GM12891 (cell line): ENCODE data around the gene HSD11B1.
A peak's percentile ranks its signal among the peaks of the same experiment; 100 is the strongest.
"Not testable (repeated sequence)": the region's sequence is repeated elsewhere in the genome, so short reads cannot be mapped to it uniquely, and the experiment has no call there.

ENCODE experiments used
- DNase-seq: peaks from one replicate; pipeline ENCODE4 v3.0.0; 2011; ENCODE audit warnings: low spot score; ENCODE audit not compliant: insufficient read length
- FAIRE-seq: peaks from 2 replicates; lab custom pipeline; 2011; peaks lifted over from hg19 to GRCh38; lab: Jason Lieb, UNC
- PAX5 ChIP-seq: IDR thresholded peaks from 2 replicates; pipeline ENCODE4 v1.6.1; 2011; ENCODE audit warnings: low read length, moderate library complexity, mild to moderate bottlenecking; ENCODE audit not compliant: insufficient read depth, severe bottlenecking
- POLR2A ChIP-seq: IDR thresholded peaks from 2 replicates; pipeline ENCODE4 v1.6.1; 2011; ENCODE audit warnings: low read depth, low read length, control low read depth
- POLR2AphosphoS5 ChIP-seq: IDR thresholded peaks from 2 replicates; pipeline ENCODE4 v1.6.1; 2011; ENCODE audit warnings: low read depth, low read length, control low read depth
- POU2F2 ChIP-seq: IDR thresholded peaks from 2 replicates; pipeline ENCODE4 v1.6.1; 2011; ENCODE audit warnings: low read depth, mild to moderate bottlenecking, control low read depth, low read length, moderate library complexity
- SPI1 ChIP-seq: IDR thresholded peaks from 2 replicates; pipeline ENCODE4 v1.6.1; 2011; ENCODE audit warnings: low read depth, low read length, control low read depth
- TAF1 ChIP-seq: IDR thresholded peaks from 2 replicates; pipeline ENCODE4 v1.6.1; 2011; ENCODE audit warnings: low read depth, low read length, control low read depth

The HSD11B1 gene

DNA sequence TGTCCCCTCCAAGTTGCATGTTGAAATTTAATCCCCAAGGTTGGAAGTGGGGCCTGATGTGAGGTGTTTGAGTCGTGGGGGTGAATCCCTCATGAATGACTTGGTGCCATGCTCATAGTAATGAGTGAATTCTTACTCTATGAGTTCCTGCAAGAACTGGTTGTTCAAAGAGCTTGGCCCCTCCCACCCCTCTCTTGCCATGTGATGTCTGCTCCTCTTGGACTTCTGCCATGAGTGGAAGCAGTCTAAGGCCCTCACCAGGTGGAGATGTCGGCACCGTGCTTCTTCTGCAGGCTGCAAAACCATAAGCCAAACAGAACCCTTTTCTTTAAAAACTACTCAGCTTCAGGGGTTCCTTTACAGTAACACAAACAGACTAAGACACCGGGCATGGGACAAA is 15.2 kb upstream of the HSD11B1 start:
- TF ChIP-seq SPI1 (no peak), POLR2A (no peak), PAX5 (no peak), POLR2AphosphoS5 (no peak), TAF1 (no peak), POU2F2 (no peak)
- DNase-seq (no peak), FAIRE-seq (no peak)

DNA sequence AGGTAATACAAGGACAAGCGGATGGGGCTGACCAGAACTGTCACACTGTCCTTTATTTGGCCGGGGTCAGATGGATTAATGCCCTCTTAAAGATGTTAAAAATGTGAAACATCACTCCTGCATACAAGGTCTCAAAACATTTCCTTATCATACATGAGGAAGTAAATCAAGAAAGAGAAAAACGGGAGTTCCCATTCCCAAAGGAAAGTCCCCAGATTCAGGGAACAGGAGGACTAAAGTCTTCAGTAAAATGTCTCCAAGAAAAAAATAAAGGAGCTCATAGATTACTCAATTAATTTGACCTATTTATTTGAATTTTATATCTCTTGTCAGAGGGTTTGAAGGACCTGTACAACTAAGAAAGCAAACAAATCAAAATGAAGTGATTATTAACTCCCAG is 13.4 kb upstream of the HSD11B1 start:
- DNase-seq, result no peak
- TF ChIP-seq POLR2AphosphoS5 (no peak), SPI1 (no peak), POLR2A (no peak), TAF1 (no peak), PAX5 (no peak), POU2F2 (no peak)
- no peak for FAIRE-seq

DNA sequence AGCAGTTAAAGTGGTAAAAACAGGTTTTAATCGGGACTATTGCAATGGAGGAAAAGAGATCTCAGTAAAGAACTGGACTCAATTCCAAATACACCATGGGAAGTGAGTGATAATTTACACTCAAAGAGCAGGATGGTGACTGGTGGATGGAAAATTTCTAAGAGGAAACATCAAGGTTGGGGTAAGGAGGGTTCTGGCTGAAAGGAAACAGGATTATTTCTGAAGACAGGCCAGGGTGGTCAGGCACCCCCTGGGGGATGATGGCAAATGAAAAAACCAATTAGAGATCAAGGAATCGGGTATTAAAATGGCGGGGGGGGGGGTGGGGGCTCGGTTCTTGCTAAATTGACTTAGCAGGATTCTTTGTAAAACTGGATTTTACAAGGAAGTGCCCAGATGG is 12.3 kb upstream of the HSD11B1 start:
- FAIRE-seq (no peak), DNase-seq (no peak)

DNA sequence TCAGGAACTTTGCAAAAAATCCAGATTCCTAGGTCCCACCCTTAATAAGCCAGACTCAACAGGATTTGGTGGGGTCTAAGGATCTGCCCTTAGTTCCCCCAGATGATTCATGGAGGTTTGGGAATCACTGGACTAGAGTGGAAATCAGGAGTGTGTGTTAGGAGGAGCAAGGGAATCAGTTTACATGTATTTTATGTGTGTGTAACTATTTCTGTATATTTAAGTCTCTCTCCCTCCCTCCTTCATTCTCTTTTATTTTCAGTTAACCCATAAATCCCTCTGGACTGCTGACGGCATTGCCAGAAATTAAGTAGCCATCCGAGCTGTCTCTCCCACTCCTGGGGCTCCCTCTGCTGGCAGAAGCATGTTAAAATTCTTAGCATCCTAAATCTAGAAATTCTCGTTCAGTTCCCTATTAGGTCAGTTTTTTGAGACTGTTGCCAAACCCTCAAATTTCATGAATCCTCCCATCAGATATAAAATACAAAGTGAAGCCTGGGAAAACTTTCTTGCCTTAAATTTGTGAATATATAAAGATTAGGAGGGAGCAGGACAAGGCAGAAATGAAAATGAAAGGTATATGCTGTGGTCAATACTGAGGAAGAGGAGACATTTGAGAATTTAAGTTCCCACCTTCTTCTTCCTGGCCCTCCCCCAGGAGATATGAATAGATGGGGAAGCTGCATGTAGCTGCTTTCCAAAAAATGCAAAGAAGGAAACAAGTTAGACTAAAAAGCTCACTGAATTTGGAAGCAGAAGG is 11.7 kb upstream of the HSD11B1 start:
- TF ChIP-seq SPI1, result peak; percentile 29; the same call in 1 of the 2 replicates
- no peak for TF ChIP-seq POLR2A
- TF ChIP-seq PAX5, result no peak
- FAIRE-seq (no peak), DNase-seq (no peak)

More for the DNA sequence above, 12.3 kb upstream of the HSD11B1 start:
- no peak for TF ChIP-seq POLR2A
- no peak for TF ChIP-seq PAX5
- TF ChIP-seq TAF1, result no peak
- TF ChIP-seq SPI1, result no peak
- no peak for TF ChIP-seq POU2F2
- no peak for TF ChIP-seq POLR2AphosphoS5

DNA sequence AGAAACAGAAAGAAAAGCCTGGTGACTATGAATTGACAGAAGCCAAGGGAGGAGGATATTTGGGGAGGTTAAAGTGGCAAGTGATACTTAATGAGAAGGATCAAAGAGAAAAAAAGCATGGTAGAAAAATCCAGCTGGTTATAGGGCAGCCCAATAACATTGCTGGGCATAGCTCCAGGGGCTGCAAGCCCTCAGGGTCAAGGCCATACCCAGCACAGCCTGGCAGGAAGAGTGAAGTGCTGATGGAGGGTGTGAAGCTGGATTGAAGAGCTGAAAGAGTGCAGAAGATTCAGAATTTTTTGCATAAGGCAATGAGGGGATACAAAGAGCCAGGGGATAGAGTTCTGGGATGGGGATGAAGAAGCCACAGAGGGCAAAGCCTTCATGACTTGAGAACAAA is 8.0 kb upstream of the HSD11B1 start:
- FAIRE-seq (no peak), DNase-seq (no peak)

DNA sequence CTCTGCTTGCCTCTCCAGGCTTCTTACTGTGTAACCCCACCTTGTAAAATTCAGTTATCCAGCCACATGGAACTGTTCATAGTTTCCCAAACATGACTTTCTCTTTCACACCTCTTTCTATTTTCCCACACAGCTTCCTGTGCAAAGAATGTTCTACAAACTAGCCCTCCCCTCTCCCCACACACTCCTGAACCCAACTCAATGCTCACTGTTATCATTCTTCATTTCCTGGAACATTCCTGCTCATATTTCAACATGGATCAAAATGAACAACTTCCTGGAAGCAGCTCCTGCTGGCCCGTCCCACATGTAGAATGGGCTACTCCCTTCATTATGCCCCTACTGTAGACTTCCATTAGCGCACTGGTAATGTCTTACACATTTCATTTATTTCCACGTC is 7.5 kb upstream of the HSD11B1 start:
- no peak for TF ChIP-seq SPI1
- TF ChIP-seq PAX5, result no peak
- no peak for TF ChIP-seq POLR2A
- TF ChIP-seq POLR2AphosphoS5, result no peak
- no peak for TF ChIP-seq POU2F2
- no peak for TF ChIP-seq TAF1
- no peak for FAIRE-seq
- no peak for DNase-seq

More for the DNA sequence above, 8.0 kb upstream of the HSD11B1 start:
- no peak for TF ChIP-seq TAF1

DNA sequence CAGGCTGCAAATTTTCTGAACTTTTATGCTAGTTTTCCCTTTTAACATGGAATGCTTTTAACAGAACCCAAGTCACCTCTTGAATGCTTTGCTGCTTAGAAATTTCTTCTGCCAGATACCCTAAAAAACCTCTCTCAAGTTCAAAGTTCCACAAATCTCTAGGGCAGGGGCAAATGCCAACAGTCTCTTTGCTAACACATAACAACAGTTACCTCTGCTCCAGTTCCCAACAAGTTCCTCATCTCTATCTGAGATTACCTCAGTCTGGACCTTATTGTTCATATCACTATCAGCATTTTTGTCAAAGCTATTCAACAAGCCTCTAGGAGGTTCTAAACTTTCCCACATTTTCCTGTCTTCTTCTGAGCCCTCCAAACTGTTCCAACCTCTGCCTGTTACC is 4.0 kb upstream of the HSD11B1 start:
- FAIRE-seq, DNase-seq: not testable (repeated sequence)

DNA sequence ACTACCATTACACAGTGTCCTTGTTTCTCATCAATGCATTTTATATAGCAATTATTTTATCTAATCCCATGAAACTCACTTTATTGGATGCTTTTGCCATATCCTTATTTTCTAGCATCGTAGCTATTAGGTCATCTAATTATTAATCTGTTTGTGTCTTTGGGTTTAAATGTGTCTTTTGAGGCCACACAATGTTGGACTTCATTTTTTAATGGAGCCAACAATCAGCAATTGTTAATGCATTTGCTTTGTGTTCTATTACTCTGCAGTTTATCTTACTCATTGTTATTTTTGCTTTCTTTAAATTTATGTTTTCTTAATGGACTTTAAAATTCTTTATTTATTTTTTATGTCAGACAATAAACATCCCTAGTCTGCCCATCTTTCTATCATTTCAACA is 1.8 kb upstream of the HSD11B1 start:
- DNase-seq (no peak), FAIRE-seq (no peak)
- TF ChIP-seq SPI1 (no peak), POLR2AphosphoS5 (no peak), POLR2A (no peak), TAF1 (no peak), POU2F2 (no peak), PAX5 (no peak)

DNA sequence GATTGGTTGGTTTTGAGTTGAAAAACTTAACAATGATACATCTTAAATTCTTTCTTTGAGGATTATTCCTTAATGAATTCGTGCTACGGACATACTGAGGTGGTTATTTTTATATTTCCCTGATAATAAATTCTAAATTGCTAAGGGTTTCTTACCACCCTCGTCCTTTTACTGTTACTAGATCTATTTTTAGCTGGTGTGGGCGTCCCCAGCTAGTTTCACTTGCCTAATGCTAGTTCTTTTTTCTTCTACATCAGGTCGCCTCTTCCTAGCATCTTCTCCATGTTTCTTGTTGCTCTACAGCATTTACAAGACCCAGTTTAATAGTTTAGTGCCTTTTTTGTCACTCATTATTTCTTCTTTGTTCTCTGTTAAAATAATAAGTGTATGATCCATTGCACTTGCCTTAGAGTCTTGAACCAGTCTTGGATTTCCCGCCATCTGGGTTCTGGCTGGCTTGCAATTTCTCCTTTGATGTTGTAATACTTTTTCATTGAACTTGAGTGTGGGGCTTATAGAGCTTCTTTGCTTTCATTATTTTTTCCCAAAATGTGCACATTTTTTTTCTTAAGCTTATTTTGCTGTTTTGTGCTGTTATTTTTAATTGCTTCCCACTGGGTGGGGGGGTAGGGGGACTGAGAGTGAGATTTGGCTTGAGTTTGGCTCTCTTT is 677 bp upstream of the HSD11B1 start:
- TF ChIP-seq POLR2A, result no peak
- TF ChIP-seq PAX5, result no peak
- no peak for TF ChIP-seq POLR2AphosphoS5
- TF ChIP-seq SPI1, result no peak
- no peak for TF ChIP-seq TAF1
- no peak for TF ChIP-seq POU2F2
- FAIRE-seq, result no peak
- no peak for DNase-seq

DNA sequence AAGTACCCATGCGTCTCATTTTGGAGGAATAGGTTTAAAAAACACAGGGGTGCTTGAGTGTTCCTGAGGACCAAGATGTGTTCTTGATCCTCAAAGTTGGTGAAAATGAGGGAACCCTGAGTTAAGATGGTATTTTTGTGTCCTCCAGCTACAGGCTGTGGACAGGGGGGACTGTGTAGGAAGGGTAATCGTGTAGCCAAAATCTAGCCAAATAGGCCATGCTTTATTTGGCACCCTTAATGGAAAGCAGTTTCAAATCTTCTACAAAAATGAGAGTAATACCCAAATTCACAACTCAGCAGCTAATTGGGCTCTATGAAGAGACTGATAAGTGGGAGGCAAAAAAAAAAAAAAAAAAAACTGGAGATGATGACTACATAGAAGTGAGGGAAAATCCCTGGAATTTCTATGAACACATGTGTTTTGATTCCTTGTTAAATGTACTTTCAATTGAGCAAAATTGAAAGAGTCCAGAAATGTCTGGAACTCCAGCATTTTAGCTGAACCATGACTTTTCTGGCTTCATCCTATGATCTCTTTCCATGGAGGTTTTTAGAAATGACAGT is 470 bp downstream of the HSD11B1 start:
- no peak for DNase-seq
- TF ChIP-seq SPI1 (no peak), PAX5 (no peak)
- no peak for FAIRE-seq
